D341Med (cell line): ENCODE results near the gene GPC4.
"Not testable (repeated sequence)": the region's sequence is repeated elsewhere in the genome, so short reads cannot be mapped to it uniquely, and the experiment has no call there.

Source experiments
- DNase-seq: peaks from one replicate; pipeline ENCODE4 v3.0.0; 2012; ENCODE audit warnings: low spot score

GPC4 gene

DNA sequence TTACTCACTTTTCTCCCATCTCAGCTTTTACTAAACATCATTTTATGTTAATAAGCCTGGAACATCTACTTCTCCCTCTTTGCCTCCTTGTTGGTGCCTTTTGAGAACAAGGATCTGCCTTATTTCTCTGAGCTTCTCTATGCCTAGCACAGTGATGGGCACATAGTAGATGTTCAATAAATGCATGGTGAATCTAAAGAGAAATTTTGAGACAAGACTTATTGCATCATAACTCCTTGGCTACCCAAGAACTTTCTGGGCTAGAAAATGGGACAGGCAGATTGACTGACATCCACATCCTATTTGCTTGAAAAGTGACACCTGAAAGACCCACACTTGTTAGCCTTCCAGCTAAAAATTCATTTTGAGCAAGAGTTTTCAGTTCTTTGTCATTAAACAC, 109.9 kb downstream of the GPC4 start:
- no peak for DNase-seq

DNA sequence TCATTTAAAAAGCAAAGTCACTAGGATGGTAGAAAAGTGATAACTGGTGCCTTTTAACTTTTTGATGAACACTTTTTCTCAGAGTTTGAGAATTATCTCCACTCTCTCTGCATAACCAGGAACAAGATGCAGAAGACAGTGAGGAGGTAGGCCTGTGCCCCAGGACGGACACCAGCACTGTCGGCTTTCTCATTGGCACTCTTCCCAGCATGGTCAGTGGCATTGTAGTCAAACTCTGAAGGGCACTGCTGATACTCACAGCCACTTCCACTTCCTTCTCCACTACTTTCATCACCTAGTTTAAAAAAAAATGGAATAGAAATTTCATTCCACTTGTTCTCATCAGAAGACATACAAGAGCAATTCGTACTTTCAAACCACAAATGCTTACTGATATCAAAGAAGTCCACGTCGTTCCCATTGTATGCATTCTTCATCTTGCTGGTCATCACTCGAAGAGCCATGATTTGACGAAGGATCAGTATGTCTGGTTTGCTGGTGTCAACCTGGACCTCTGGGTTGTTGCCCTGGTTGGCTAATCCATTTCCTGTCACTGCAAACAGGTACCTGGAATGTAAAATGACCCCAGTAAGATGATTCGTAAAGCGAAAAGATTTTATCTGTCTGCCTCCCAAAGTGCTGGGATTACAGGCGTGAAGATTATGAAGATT, 112.4 kb downstream of the GPC4 start:
- DNase-seq: no peak

DNA sequence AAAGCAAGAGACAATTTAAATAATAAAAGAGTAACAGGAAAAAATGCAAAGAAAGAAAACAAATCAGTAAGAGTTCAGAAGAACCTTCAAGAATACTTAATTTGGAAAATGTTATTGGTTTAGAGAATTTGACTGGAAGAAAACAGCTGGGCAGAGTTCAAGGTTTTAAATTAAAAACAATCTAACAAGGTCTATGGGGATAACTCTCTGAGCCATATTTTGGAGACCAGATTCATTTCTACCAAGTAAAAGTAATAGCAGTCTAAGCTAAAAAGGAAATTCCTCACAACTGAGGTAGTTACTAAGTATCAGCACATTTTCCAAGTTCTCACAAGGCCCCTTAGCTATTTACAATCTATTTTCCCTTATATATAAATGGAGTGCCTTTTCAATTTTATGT, 114.7 kb downstream of the GPC4 start:
- DNase-seq: no peak

DNA sequence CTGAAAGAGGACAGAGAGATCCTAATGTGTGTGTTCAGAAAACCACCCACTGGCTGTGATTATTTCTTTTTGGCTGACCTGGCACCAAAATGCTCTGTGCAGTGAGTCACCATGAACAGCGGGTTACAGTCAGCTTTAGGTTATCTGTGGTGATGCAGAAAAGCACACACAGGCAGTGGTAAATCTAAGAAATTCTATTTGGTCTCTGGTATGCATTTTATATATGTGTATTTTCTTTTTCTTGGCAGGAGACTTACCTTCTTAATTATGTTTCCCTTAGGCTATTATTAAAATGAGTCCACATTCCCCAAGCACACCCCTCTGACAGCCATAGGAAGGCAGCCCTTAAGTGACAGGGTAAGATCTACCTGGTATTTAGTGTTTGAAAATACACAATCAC, 118.0 kb downstream of the GPC4 start:
- no peak for DNase-seq

DNA sequence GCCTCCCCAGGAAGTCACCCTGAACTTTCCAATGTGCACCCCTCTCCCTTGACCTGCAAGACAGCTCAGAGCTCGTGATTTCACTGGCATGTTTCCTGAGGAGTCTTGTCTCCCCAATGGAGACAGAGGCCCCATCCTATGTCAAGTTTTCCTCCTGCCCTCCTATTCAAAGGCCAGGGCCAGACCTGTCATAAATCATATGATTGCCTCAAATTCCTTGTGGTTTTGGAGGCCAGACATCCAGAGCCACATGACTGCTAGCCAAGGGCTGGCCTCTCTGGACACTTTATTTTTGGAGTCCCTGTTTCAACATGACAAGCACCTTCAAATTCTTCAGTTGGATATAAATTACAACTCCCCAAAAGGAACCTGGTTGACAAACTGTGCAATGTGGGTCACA, 121.2 kb downstream of the GPC4 start:
- DNase-seq: no peak

DNA sequence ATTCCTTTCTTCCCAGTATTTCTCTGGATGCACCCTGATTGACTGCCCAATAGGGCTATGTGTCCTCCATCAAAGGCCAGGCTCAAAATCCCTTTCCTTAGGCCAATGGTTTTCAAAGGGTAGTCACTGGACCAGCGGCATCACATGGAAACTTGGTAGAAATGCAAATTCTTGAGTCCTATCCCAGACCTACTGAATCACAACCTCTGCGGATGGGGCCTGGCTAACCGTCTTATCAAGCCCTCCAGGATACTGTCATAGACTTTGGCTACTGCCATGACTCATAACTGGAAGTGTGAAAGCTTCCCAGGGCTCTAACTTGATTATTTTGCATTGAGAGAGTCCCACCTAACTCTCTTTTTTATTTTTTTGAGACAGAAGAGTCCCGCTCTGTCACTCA, 125.2 kb downstream of the GPC4 start:
- no peak for DNase-seq

DNA sequence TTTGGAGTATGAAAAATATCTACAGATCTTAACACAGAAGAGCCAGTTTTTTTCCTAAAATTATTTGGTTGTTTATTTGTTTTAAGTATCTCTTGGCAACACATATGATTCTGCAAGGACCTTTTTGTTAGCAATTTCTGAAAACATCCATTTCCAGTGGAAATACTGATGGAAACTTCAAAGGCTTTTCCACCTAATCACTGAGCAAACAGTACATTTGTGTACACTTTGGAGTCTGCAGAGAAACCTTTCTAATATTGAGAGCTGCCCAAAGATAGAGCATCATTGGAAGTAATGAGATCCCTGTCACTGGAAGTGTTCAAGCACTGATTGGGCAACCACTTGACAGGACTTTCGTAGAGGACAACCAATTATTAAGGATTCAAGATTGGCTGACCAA, 127.4 kb downstream of the GPC4 start:
- DNase-seq: no peak

DNA sequence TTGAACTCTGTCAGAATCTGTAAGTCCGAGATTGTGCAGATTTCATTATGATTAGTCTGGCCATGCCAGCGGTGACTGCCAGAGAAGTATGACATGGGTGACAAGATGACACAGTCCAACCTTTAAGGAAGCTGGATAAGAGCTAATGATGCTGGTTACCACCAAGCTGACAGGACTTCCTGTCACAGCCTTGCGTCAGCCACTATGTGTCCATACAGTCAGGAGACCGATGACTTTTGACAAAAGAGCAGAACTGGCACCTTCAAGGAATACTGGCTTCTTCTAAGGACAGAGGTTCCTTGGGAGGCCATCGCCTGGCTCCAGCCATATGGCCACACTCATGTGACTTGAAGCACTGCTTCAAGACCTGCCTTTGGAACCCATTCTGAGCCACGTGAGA, 129.9 kb downstream of the GPC4 start:
- no peak for DNase-seq

DNA sequence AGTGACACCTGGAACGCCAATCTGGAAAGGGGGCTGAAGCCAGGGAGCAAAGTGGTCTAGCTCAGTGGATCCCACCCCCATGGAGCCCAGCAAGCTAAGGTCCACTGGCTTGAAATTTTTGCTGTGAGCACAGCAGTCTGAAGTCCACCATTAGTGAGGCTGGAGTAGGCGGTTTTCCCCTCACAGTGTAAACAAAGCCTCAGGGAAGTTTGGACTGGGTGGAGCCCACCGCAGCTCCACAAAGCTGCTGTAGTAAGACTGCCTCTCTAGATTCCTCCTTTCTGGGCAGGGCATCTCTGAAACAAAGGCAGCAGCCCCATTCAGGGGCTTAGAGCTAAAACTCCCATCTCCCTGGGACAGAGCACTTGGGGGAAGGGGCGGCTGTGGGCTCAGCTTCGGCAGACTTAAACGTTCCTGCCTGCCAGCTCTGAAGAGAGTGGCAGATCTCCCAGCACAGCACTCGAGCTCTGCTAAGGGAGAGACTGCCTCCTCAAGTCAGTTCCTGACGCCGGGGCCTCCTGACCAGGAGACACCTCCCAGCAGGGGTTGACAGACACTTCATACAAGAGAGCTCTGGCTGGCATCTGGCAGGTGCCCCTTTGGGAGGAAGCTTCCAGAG, 136.1 kb downstream of the GPC4 start:
- not testable (repeated sequence) for DNase-seq

DNA sequence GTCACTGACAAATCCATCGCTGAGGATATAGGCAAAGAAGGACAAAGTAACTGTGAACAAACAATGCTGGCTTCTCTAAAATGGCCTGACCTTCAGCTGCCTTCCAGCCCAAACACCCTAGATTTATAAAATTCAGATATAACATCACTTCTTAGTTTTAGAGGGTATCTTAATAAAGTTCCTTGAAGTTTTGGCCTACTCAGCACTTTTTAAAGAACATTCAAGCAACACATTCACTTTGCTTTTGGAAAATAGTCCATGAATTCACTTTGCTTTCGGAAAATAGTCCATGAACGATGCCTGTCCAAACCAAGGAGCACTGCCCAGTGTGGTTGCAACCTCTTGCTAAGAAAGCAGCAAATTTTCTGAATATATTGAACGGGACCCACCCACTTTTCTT, 142.1 kb downstream of the GPC4 start:
- DNase-seq: no peak

DNA sequence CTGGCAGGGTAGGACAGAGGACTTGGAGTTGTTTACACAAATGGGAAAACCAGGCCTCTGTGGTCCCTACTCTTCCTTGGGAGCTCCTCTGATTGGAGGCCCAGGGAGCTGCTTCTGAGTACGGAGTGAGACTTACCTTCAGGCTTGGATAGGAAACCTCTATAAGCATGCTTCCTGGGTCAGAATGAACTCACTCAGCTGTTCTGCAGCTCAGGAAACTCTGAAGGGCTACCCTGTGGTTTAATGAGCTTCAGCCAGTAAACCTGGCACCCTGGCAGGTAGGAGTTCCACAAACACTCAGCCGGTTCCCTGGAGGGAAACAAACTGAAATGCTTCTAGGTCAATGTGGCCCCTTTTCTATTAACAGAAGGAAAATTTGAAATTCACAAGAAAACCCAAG, 146.1 kb downstream of the GPC4 start:
- no peak for DNase-seq

DNA sequence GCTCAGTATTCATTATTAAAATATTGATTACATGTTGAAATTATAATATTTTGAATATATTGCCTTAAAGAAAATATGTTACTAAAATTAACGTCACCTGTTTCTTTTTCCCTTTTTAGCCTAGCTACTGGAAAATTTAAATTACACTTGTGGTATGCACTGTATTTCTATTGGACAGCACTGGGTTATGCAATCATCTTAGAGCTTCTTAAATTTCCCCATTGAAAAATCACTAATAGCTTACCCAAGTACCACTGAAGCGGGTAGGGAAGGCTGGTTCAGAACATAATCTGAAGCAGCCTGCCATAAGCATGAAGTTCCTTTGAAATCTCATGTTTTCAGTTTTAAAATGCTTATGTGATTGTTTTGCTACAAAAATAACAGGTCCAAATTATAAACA, 147.7 kb downstream of the GPC4 start:
- DNase-seq: no peak

DNA sequence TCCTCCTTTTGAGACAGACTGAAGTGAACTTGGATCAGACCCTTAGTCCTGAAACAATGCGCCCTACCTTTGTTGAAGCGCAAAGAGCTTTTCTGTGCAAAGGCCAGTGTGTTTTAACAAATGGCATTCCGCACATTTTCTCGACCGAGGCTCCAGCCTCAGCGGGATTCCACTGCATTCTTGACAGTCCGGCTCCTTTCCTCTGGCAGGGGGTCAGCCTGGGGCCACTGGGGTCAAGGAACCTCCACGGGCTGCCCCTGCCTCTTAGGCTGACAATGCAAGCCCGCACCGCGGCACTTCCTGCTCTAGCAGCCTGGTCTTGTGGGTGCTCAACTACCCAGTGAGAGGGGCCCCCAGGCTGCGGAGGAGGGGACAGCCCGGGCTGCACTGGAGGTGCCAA, 150.0 kb downstream of the GPC4 start:
- no peak for DNase-seq

DNA sequence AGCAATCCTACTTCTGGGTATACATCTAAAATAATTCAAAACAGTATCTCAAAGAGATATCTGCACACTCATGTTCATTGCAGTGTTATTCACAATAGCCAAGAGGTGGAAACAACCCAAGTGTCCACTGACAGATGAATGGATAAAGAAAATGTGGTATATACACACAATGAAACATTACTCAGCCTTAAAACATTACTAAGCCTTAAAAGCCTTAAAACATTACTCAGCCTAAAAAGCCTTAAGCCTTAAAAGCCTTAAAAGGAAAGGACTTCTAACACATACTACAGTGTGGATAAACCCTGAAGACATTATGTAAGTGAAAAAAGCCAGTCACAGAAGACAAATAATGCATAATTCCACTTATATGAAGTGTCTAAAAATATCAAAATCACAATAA, 156.8 kb downstream of the GPC4 start:
- DNase-seq: no peak

DNA sequence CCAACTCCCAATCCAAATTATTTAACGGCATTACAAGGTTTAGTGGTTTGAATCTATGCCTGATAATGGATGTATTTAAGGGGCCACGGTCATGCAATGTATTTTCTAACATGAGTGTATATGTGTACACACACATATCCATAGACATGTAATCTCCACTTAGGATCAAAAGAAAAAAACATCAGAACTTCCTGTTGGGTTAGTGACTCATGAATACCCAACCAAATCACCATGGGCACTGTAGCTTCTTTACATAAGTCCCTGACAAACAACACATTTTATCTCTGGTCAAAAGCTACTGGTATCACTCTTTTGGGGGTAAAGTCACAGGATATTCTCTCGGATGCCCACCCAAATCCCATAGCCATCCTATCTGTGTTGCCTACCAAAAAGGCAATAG, 160.6 kb downstream of the GPC4 start:
- DNase-seq: no peak

DNA sequence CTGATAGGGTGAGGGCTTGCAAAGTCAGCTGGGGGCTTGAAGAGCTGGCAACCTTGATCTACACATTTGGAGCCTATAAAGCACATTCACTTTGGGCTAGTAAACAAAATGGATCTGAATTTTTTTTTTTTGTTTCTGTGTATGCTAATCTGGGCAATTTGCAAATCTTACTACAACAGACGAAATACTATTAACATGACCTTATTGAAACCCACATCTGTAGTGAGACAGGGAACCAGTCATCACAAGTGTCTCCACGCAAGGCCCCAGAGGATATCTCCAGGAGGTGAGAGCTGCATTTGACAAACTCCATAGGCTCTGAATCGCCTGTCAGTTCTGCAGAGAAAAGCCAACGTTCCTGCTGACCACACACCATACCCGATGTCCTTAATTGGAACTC, 164.1 kb downstream of the GPC4 start:
- DNase-seq: no peak

DNA sequence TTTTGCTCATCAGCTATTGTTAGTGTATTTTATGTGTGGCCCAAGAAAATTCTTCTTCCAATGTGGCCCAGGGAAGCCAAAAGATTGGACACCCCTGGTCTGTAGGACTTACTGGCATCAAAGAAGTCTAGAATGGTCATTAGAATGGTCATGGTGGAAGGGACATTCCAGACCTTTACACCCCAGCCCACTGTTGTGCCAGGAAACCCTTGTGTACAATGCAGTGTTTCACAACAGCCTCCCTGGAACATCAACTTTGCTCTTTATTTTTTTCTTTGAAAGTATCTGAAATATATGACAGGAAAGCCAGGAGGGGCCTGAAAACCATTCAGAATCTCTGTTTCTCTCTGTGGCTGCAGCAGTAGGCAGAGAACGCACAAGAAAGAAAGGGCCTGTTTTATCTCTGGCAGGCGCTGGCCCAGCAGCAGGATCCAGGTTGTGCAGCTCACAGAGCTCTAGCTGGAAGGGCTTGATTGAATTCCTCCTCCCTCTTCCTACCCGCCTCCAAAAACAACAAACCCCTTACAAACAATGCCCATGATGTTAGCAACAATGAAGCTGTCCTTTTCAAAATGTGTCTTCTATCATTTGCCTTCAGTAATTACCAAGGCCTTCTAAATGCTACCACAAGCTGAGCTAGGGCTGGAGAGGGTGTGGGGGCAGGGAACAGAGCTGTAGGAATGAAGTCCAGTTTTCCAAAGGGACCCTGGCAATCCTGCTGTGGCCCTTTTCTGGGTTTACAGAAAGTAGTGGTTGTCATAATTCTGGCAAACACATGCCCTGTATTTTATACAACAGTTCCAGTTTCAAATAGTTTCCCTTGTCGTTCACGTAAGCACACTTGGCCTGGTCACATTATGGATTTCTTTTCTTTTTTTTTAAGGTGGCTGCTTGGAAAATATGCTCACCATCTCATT, 164.8 kb downstream of the GPC4 start:
- DNase-seq: no peak
